ENCODE data around the gene CHD5.

GRCh38 chr1:6210591-6211355 lies 30.7 kb upstream of the CHD5 start:
- TF ChIP-seq CTCF (optimal IDR thresholded peaks at IDR 0.05 in 1 of 3, IDR thresholded peaks at IDR 0.05 in 1 of 3, conservative IDR thresholded peaks at IDR 0.05 in 1 of 3; ENCODE audit: extremely low read depth in 1 of 3, insufficient read depth in 2 of 3, low read length in 3 of 3) (no peak), EZH2 (IDR thresholded peaks at IDR 0.05; ENCODE audit: low read length) (no peak)

Data from keratinocyte (primary cell).